ENCODE results near the gene TRAPPC6A. TPM values are rescaled to one million over a fixed set of nuclear protein-coding genes. Genes with fewer than 3 reads are reported as not detected.

TRAPPC6A gene, protein sequence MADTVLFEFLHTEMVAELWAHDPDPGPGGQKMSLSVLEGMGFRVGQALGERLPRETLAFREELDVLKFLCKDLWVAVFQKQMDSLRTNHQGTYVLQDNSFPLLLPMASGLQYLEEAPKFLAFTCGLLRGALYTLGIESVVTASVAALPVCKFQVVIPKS
- polyA plus RNA-seq (2014; cell fraction: cytosol; rRNA removed), result 54.8 and 79.2 TPM in 2 replicates
- polyA plus RNA-seq (2014; cell fraction: nucleus; rRNA removed), result 44.0 and 72.4 TPM in 2 replicates

- peak; percentile 41 for DNase-seq (ENCODE audit: low spot score)
Observed at GRCh38 chr19:45177817-45178261, at the start of gene TRAPPC6A. Gene TRAPPC6A (minus strand): TSS chr19:45178237. CDS start chr19:45178218, 19 bp downstream.

DNA sequence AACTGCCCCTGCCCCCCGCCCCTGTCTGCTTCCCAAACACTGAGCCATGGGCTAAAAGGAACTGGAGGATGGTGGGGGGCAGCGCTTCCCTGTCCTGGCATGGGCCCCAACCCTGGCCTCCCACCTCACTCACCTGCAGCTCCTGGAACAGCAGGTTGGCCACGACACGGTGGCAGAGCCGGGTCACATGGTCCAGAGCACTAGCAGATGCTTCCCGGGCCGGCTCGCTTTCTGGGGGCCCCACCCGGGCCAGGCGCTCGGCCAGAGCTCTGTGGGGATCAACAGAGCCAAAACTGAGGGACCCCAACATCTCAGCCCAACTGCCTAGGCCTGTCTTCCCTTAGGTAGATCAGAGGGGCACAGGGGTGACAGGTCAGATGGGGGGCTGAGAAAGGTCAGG is 46.6 kb upstream of the TRAPPC6A start:
- DNase-seq (ENCODE audit: low spot score), result no peak

DNA sequence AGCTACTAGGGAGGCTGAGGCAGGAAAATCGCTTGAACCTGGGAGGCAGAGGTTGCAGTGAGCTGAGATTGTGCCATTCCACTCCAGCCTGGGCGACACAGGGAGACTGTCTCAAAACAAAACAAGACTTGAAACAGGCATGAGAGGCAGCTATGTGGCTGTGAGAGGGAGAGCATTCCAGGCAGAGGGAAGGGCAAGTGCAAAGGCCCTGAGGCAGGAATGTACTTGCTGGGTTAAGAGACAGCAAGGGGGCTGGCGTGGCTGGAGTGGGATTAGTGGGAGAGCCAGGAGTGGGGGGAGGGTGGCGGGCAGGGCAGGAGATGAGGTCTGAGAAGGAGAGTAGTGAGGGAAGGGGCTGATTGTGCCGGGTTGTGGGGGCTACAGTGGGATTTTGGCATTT is 45.8 kb upstream of the TRAPPC6A start:
- DNase-seq (ENCODE audit: low spot score), result no peak

DNA sequence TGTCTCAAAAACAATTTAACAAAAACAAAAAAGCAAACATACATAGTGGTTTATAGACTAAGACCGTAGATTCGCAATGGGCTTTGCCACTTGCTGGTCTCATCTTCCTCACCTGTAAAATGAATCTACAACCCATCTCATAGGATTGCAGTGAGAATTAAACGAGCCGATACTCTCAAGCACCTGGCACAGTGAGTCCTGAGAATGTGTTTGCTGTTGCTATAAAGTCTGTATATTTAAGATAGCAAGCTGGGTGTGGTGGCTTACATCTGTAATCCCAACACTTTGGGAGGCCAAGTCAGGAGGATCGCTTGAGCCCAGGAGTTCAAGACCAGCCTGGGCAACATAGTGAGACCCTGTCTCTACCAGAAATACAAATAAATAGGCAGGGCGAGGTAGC is 44.7 kb upstream of the TRAPPC6A start:
- no peak for DNase-seq (ENCODE audit: low spot score)

- no peak for DNase-seq (ENCODE audit: low spot score)
Observed at GRCh38 chr19:45218911-45219743, 41.1 kb upstream of the TRAPPC6A start.

GRCh38 chr19:45218426-45218825 is 40.4 kb upstream of the TRAPPC6A start:
- no peak for DNase-seq (ENCODE audit: low spot score)

GRCh38 chr19:45217957-45218334 is 39.9 kb upstream of the TRAPPC6A start:
- no peak for DNase-seq (ENCODE audit: low spot score)

DNA sequence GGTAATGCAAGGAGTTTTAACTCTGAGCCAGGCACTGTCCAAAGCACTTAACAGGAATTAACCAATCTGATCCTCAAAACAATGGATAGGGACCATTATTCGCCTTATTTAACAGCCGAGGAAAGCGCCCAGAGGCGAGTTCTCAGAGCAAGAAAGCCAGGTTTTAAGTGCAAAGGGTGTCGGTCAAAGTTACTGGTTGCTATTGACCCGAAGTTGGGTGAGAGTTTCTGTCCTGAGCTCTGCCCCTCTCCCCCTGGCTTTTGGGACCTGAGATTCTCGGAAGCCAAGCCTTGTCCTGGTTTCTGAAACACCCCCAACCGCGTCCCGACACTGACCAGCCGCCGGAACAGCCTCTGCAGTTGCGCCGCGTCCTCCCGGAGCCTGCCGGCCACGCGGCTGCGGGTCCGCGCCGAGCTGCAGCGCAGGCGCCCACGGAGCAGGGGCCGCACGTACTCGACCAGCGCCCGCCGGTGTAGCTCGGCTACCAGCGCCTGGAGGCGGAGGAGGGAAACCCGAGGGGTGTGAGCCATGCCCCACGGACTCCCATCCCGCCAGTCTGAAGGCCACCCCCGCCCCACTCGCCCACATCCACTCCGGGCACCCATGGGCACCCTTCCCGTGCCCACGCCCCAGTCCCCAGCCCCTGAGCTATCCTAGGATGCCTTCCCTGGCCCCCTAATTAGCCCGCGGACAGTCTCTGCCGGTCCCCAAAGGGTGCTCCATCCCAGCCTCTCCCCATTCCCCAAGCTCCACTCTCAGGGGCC is 39.3 kb upstream of the TRAPPC6A start:
- DNase-seq (ENCODE audit: low spot score), result no peak

GRCh38 chr19:45216667-45217066 is 38.6 kb upstream of the TRAPPC6A start:
- no peak for DNase-seq (ENCODE audit: low spot score)

GRCh38 chr19:45215391-45216191 is 37.6 kb upstream of the TRAPPC6A start:
- DNase-seq (ENCODE audit: low spot score), result no peak

- no peak for DNase-seq (ENCODE audit: low spot score)
Observed at GRCh38 chr19:45213031-45213430, 35.0 kb upstream of the TRAPPC6A start.

DNA sequence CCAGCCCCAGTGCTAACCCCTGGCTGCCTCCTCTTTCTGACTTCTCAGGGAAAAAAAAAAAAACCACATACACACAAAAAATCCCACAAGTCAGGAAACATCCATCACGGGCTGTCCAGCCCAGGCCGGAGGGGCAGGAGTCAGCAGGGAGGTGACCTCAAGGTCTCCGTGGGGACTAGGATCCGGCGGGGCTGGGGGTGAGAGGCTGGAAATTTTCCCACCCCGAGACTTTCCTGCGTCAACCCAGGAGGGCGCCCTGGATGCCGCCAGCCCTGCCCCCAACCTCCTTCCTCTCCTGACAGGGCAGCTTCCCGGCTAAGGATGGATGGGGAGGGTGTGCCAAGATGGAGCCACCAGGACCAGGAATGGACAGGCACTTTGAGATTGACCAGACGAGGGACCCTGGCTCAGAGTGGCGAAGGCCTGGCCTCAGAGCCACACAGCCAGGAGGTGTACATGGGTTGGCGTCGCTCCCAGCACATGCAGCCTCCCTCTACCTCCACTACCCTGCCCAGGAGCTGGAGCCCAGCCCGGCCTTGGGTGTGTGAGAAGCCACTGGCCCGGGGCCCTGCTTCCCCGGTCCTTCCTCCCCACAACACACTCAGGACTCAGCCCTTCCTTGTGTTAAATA is 33.8 kb upstream of the TRAPPC6A start:
- DNase-seq (ENCODE audit: low spot score), result no peak

DNA sequence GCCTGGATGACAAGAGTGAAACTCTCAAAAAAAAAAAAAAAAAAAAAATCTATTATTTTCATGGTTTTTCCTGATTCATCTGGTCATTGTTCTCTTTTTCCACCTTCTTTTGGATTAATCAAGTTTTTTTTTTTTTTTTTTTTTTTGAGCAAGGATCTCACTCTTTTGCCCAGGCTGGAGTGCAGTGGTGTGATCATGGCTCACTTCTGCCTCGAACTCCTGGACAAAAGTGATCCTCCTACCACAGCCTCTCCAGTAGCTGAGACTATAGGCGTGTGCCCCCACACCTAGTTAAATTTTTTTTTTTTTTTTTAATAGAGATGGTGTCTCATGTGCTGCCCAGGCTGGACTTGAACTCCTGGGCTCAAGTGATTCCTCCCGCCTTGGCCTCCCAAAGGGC is 28.3 kb upstream of the TRAPPC6A start:
- no peak for DNase-seq (ENCODE audit: low spot score)

DNA sequence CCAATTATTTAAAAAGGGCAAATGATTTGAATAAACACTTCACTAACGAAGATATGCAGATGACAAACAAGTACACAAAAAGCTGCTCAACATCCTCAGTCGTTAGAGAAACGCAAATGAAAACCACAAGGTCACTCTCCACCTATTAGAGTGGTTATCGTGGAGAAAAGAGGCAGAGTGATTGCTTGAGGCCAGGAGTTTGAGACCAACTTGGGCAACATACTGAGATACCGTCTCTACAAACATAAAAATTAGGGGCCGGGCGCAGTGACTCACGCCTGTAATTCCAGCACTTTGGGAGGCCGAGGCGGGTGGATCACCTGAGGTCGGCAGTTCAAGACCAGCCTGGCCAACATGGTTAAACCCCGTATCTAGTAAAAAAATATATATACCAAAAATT is 27.8 kb upstream of the TRAPPC6A start:
- DNase-seq (ENCODE audit: low spot score), result no peak

DNA sequence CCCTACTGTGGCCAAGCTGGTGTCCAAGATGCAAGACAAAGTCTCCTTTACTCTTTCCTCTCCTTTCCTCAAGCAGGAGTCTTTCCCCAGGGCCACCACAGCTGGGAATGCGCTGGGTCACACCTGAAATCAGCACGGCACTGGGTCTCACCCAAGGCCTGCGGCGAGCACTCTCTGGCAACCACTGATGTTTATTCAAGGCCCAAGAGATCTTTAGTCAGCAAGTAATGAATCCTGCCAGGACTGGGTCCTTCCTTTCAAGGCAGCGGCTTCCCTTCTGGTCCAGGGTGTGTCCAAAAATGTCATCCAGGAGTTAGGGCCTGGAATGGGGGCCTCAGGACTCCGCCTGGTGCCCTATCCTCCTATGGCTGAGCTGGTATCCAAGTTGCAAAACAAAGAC is 24.6 kb upstream of the TRAPPC6A start:
- no peak for DNase-seq (ENCODE audit: low spot score)

GRCh38 chr19:45200568-45200967 is 22.5 kb upstream of the TRAPPC6A start:
- peak; percentile 37 for DNase-seq (ENCODE audit: low spot score)

DNA sequence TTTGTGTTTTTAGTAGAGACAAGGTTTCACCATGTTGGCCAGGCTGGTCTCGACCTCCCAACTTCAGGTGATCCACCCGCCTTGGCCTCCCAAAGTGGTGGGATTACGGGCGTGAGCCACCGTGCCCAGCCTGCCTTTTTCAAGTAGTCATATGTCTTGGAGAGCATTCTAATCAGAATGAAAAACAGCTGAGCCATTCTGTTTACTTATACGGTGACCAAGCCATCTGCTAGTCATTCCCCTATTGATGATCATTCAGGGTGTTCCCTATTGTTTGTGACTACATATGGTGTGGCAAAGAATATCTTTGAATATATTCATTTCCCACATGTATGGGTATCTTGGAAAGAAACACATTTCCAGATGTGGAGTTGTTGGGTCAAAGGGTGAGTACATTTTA is 17.7 kb upstream of the TRAPPC6A start:
- DNase-seq (ENCODE audit: low spot score), result no peak

DNA sequence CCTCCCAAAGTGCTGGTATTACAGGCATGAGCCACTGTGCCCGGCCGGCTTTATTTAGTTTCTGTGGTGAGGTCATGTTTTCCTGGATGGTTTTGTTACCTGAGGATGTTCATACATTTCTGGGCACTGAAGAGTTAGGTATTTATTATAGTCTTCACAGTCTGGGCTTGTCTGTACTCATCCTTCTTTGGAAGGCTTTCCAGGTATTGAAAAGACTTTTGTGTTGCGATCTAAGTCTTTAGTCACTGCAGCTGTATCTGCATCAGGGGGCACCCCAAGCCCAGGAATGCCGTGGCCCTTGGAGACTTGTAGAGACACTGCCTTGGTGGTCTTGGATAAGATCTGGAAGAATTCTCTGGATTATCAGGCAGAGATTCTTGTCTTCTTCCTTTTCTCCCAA is 13.3 kb upstream of the TRAPPC6A start:
- no peak for DNase-seq (ENCODE audit: low spot score)

DNA sequence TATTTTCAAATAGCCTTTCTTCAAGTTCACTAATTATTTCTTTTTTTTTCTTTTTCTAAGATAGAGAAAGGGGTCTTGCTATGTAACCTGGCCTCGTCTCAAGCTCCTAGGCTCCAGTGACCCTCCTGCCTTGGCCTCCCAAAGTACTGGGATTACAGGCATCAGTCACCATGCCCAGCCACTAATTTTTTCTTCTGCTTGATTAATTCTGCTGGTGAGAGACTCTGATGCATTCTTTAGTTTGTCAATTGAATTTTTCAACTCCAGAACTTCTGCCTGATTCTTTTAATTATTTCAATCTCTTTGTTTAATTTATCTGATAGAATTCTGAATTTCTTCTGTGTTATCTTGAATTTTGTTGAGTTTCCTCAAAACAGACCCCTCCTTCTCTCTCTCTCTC is 11.9 kb upstream of the TRAPPC6A start:
- no peak for DNase-seq (ENCODE audit: low spot score)

DNA sequence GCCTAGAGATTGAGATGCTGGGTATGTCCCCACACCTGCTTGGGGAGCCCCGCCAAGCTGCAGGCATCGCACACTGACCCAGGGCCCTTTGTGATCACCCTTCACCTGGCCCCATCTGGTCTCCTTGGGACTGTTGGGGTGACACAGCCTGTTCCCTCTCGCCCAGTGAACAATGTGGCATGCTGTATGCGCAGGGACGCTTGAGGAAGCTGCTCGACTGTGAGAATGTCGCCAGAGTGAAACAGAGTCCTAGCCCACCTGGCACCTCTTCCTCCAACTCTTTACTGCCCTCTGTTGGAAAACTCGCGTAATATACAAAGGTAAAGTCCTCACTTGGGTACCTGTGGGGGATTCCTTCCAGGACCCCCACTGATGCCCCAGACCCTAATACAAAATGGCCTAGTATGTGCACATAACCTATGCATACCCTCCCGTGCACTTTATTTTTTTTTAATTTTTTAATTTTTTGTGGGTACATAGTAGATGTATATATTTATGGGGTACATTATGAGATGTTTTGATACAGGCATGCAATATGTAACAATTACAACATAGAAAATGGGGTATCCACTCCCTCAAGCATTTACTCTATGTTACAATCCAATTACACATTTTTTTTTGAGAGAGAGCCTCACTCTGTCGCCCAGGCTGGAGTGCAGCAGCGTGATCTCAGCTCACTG is 9.5 kb upstream of the TRAPPC6A start:
- peak; percentile 35 for DNase-seq (ENCODE audit: low spot score)
